A673 (cell line): ENCODE results near the gene MAPK8IP3. TPM values are rescaled to one million over a fixed set of nuclear protein-coding genes. Genes with fewer than 3 reads are reported as not detected.

ENCODE experiments used
- BruUV-seq: library from RNA; stranded (reverse); fragments of 400-500 nt; replicated peaks from 2 replicates; lab custom pipeline; 2021; lab: Mats Ljungman, UMichigan
- CTCF ChIA-PET: fragments of 300-600 bp; sonication (Branson Sonifier 250); formaldehyde crosslinking; loops from one replicate; lab custom pipeline; 2022; ENCODE audit warnings: antibody characterized with exemption; lab: Charles Lee
- POLR2A ChIA-PET: fragments of 300-600 bp; sonication (Branson Sonifier 250); formaldehyde crosslinking; loops from one replicate; lab custom pipeline; 2022; ENCODE audit warnings: antibody characterized with exemption; ENCODE audit not compliant: low non-redundant PET; lab: Charles Lee
- DNase-seq: peaks from one replicate; pipeline ENCODE4 v3.0.0-alpha.2; 2015; ENCODE audit warnings: low spot score
- H3K27ac ChIP-seq: fragments of 200-600 bp; sonication (generic); 2 replicates; pipeline ENCODE4 v1.5.1; 2016; ENCODE audit warnings: mixed run types, low read depth, mild to moderate bottlenecking, mixed read lengths, antibody characterized with exemption, low read length; ENCODE audit not compliant: poor library complexity, severe bottlenecking
- H3K27me3 ChIP-seq: fragments of 200-600 bp; sonication (generic); replicated peaks from 2 replicates; pipeline ENCODE4 v1.6.1; 2017; ENCODE audit warnings: mixed run types, low read depth, mild to moderate bottlenecking, mixed read lengths, antibody characterized with exemption, low read length; ENCODE audit not compliant: insufficient read depth, poor library complexity
- H3K36me3 ChIP-seq: fragments of 200-600 bp; sonication (generic); 2 replicates; pipeline ENCODE4 v1.6.1; 2016; ENCODE audit warnings: mixed run types, mild to moderate bottlenecking, mixed read lengths, antibody characterized with exemption, low read length; ENCODE audit not compliant: insufficient read depth, poor library complexity, severe bottlenecking
- H3K4me1 ChIP-seq: fragments of 200-600 bp; sonication (generic); 2 replicates; pipeline ENCODE4 v1.6.1; 2017; ENCODE audit warnings: mixed run types, mild to moderate bottlenecking, mixed read lengths, antibody characterized with exemption, low read length; ENCODE audit not compliant: insufficient read depth, poor library complexity, severe bottlenecking
- H3K4me3 ChIP-seq: fragments of 200-600 bp; sonication (generic); 2 replicates; pipeline ENCODE4 v1.5.1; 2016; ENCODE audit warnings: low read depth, mixed run types, mild to moderate bottlenecking, mixed read lengths, low read length; ENCODE audit not compliant: poor library complexity, severe bottlenecking
- H3K9me3 ChIP-seq: fragments of 200-600 bp; sonication (generic); 2 replicates; pipeline ENCODE4 v1.6.1; 2016; ENCODE audit warnings: mixed run types, low read depth, mild to moderate bottlenecking, mixed read lengths, antibody characterized with exemption, low read length; ENCODE audit not compliant: poor library complexity, severe bottlenecking
- EZH2 ChIP-seq: fragments of 200-600 bp; sonication (generic); IDR thresholded peaks from 2 replicates; pipeline ENCODE4 v1.6.1; 2017; ENCODE audit warnings: borderline replicate concordance, low read depth, mild to moderate bottlenecking, mixed read lengths, antibody characterized with exemption, low read length; ENCODE audit not compliant: poor library complexity, severe bottlenecking
- intact Hi-C: fragments of 100-400 bp; cut with micrococcal nuclease; formaldehyde crosslinking; loops from one replicate; pipeline ENCODE4 v1.10.0; 2022; ENCODE audit not compliant: unreplicated experiment
- total RNA-seq: library from RNA; stranded (reverse); gene quantifications from 2 replicates; pipeline ENCODE4 v1.2.3, GENCODE V29; 2021
- TF ChIP-seq, protein P1 (sequence below): fragments of 300-800, 200-600 bp; sonication (generic); conservative IDR thresholded peaks from 2 replicates; pipeline ENCODE4 v1.5.1; 2017; ENCODE audit warnings: low read depth, mild to moderate bottlenecking, antibody characterized with exemption, low read length, moderate library complexity, mixed read lengths

MAPK8IP3 gene
- total RNA-seq, 1 experiment from 2014 or later: 69.2 TPM

DNA sequence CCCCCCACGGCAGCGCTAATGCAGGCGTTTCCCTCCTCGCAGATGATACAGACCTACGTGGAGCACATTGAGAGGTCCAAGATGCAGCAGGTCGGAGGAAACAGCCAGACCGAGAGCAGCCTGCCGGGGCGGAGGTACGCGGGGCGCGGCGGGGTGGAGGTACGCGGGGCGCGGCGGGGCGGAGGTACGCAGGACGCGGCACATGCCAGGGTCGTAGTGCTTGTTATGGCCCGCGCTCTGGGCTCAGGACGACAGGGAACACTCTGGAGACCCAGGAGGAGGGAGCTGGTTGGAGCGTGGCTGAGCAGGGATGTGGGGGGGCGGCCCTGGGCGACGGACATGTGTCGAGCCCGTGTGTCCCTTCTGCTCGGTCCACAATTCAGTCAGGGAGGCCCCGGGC is 23.4 kb downstream of the MAPK8IP3 start:
- no peak for DNase-seq
- Histone ChIP-seq H3K4me1 (no peaks in the 10 kb centered on the region), H3K9me3 (no peaks in the 10 kb centered on the region), H3K36me3 (peaks cover 10% of the 10 kb centered on the region), H3K4me3 (no peak overlapping the region), H3K27me3 (no peaks in the 10 kb centered on the region), H3K27ac (no peak overlapping the region)
- POLR2A ChIA-PET: no interaction called here
- CTCF ChIA-PET: no interaction called here
- no peak for TF ChIP-seq EZH2
- TF ChIP-seq, protein P1, sequence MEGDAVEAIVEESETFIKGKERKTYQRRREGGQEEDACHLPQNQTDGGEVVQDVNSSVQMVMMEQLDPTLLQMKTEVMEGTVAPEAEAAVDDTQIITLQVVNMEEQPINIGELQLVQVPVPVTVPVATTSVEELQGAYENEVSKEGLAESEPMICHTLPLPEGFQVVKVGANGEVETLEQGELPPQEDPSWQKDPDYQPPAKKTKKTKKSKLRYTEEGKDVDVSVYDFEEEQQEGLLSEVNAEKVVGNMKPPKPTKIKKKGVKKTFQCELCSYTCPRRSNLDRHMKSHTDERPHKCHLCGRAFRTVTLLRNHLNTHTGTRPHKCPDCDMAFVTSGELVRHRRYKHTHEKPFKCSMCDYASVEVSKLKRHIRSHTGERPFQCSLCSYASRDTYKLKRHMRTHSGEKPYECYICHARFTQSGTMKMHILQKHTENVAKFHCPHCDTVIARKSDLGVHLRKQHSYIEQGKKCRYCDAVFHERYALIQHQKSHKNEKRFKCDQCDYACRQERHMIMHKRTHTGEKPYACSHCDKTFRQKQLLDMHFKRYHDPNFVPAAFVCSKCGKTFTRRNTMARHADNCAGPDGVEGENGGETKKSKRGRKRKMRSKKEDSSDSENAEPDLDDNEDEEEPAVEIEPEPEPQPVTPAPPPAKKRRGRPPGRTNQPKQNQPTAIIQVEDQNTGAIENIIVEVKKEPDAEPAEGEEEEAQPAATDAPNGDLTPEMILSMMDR: no peak
- intact Hi-C loops: no loop called here
- BruUV-seq: no TSS peak

DNA sequence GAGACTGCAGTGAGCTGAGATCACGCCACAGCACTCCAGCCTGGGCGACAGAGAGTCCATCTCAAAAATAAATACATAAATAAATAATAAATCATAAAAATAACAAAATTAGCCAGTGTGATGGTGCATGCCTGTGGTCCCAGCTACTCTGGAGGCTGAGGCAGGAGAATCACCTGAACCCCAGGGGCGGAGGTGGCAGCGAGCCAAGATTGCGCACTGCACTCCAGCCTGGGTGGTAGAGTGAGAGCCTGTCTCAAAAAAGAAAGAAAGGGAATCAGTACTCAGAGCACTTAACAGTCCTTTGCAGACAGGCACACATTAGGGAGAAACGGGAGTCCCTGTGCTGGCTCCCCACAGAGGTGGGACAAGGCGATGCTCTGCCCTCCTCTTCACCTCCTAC is 25.1 kb downstream of the MAPK8IP3 start:
- Histone ChIP-seq H3K4me1 (no peaks in the 10 kb centered on the region), H3K27ac (no peak overlapping the region), H3K4me3 (no peak overlapping the region), H3K27me3 (no peaks in the 10 kb centered on the region), H3K9me3 (no peaks in the 10 kb centered on the region), H3K36me3 (peaks cover 11% of the 10 kb centered on the region)
- TF ChIP-seq, protein P1: no peak
- no peak for TF ChIP-seq EZH2
- no peak for DNase-seq
- ChIA-PET CTCF (no interaction called here), POLR2A (no interaction called here)
- no TSS peak for BruUV-seq
- intact Hi-C loops: no loop called here

DNA sequence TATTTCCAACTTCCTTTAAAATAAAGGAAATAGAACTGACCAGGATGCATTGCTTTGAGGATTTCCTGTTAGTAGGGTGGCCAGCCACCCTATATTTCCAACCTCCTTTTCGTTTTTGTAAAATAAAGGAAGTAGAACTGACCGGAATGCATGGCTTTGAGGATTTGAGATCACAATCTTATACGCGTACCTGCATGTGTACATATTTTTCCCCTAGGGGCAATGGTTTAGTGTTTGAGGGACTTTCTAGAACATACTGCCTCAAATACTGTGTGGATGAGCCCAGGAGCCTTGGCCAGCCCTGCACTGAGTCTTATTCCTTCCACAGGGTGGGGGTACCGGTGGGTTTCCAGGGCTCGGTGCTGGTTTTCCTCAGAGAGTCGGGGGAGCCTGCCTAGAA is 25.6 kb downstream of the MAPK8IP3 start:
- Histone ChIP-seq H3K27me3 (no peaks in the 10 kb centered on the region), H3K36me3 (peaks cover 11% of the 10 kb centered on the region), H3K4me3 (no peak overlapping the region), H3K27ac (no peak overlapping the region), H3K4me1 (no peaks in the 10 kb centered on the region), H3K9me3 (no peaks in the 10 kb centered on the region)
- ChIA-PET CTCF (no interaction called here), POLR2A (no interaction called here)
- no peak for TF ChIP-seq EZH2
- TF ChIP-seq, protein P1: no peak
- no TSS peak for BruUV-seq
- no peak for DNase-seq
- intact Hi-C loops: no loop called here
